T-helper 1 cell (primary cell): ENCODE data around the gene SMIM35.
"Not testable (repeated sequence)": the region's sequence is repeated elsewhere in the genome, so short reads cannot be mapped to it uniquely, and the experiment has no call there.

ENCODE experiments used
- DNase-seq, 5 donors: peaks; one replicate each; pipeline ENCODE4 v3.0.0-alpha.2; 2012 to 2020

The SMIM35 gene

DNA sequence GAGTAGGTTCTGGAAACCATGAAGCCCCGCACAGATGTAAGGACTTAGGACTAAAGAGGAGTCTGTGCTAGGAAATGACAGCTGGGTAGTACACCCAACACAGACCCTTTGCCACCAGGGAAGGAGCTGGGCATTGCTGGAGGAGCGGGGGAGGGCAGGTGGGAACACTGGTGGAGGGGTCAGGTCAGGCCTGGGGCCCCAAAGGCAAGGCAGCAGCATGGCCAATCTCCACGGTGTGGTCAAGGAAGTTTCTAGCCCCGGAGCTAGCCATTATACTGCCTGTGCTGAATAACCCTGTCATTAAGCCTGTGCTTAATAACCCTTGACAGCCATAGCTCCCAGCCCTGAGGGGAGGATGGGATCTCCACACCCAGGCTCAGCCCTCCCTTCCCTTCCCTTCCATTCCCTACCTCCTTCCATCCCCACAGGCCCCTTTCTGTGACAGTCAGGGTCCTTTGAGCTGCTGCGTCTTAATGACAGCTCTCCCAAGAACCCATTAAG lies 7.8 kb downstream of the SMIM35 start:
- DNase-seq, result no peak

DNA sequence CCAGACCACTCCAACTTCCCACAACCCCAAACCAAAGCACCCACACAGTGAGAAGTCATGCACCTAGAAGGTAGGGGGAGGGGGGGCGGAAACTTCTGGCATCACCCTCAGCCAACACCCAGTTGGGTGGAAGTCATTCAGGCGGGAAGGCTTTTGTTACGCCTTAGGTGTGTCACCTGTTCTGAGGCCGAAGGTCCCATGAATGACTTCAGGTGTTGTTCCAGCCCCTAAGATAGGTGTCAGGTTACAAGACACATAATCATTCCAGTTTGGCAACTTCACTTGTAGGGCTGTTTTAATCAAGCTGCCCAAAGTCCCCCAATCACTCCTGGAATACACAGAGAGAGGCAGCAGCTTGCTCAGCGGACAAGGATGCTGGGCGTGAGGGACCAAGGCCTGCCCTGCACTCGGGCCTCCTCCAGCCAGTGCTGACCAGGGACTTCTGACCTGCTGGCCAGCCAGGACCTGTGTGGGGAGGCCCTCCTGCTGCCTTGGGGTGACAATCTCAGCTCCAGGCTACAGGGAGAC lies 9.9 kb downstream of the SMIM35 start, which contains the start of gene TMPRSS4:
Gene TMPRSS4, plus strand, starts transcription at position 325 of the 528 bp plus-strand sequence. CDS start 225 bp downstream, outside the sequence.
- DNase-seq, result no peak

DNA sequence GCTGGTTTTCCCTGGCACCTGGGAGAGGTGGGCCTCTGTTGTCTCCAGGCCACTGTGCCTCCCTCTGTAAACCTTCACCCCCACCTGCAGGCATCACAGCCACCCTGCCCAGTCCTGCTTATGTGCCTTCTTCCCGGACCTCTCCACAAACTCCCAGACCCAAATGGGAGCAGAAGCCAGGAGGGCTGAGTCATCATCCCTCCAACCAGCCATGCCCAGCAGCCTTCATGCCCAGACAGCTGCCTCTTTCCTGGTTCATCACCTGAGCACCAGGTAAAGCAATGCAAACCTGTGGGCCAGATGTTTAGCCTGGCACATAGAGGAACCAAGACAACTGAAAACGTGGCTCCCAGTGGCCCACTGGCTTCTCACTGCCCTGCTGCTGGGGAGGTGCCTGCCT lies 12.0 kb downstream of the SMIM35 start:
- no peak for DNase-seq

DNA sequence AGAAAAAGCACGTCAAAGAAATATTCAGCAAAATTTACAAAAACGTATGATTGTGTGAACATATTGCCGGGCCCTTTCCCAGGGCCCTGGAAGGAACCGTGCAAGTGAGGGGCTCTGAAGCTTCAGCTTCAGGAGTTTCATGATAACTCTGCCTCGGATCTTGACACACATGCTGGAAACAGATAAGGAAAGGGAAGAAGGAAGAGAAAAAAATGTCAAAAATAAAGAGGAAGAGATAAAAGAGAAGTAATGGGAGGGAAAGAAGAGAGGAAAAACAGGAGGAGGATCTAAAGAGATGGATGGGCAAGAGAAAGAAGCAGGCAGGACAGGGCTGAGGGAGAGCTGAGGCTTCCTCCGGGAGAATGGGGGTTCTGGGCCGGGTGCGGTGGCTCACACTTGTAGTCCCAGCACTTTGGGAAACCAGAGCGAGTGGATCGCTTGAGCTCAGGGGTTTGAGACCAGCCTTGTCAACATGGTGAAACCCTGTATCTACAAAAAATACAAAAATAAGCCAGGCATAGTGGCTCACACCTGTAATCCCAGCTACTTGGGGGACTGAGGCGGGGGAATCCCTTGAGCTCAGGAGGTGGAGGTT lies 12.6 kb downstream of the SMIM35 start:
- DNase-seq, result no peak

DNA sequence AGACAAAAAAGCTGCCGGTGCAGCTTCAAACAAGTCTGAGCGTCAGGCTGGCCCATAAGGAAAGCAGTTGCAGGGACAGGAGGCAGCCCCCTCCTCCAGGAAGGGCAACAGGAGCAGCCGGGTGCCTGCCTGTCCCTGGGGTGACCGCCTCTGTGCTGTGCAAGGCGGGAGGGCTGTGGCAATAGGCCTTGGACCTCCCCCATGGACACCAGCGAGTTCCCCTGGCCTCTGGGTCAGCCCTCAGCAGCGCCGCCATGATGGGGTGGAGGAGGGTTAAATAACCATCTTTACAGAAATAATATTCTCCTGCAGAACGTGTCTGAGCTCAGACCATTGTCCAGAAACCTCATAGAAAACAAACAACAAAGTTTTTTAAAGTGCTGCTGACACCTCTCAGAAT lies 13.2 kb downstream of the SMIM35 start:
- no peak for DNase-seq

DNA sequence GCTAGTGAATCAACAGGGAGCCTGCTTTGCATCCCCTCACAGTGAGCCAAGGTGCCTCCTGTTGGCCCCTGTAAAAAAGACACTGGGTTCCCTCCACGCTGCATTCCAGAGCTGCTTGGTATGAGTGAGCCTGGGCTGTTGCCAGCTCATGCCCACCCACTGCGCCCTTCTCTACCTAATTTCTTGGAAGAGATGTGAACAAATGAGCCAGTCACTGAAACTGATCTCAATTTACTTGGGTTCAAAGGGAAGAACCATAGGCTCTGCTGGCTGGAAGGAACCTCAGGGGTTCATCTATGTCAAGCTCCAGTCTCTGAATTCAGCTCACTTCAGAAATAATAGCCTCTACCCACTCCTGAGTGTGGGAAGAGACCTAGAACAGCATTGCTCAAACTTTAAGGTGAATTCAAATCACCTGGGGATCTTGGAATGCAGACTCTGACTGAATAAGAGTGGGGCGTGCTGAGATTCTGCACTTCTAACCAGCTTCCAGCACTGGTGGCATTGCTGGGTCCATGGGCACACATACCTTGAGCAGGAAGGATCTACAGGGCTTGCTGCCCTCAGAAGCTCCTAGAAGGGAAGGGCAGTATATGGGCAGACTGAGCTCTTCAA lies 15.2 kb downstream of the SMIM35 start:
- DNase-seq, result no peak

DNA sequence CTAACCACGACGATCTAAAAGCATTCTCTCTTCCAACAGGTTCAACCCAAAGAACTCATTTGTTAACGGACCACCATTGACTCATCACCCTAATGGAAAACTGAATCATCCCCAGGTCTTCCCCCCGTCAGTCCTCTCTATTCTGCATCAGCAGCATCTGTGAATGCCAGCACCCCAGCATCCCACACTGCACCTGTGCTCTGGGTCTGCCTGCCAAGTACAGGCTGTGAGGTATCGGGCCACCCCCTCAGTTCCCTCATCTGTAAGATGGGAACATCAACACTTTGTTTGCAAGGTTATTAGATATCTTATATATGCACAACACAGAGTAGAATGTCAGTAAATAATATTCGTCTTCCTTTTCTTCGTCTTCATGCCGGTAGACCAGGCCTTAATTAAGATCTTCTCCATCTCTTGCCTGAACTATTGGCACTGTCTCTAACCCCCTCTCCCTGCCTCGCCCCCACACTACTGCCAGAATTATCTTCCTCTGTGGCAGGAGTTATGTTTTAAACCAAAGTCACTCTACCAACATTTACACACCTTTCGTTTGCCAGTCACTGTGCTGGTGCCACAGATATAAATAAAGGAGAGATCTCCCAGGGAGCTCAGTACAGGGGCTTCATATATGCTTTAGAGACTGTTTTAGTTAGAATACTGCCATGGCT lies 17.7 kb downstream of the SMIM35 start:
- no peak for DNase-seq

DNA sequence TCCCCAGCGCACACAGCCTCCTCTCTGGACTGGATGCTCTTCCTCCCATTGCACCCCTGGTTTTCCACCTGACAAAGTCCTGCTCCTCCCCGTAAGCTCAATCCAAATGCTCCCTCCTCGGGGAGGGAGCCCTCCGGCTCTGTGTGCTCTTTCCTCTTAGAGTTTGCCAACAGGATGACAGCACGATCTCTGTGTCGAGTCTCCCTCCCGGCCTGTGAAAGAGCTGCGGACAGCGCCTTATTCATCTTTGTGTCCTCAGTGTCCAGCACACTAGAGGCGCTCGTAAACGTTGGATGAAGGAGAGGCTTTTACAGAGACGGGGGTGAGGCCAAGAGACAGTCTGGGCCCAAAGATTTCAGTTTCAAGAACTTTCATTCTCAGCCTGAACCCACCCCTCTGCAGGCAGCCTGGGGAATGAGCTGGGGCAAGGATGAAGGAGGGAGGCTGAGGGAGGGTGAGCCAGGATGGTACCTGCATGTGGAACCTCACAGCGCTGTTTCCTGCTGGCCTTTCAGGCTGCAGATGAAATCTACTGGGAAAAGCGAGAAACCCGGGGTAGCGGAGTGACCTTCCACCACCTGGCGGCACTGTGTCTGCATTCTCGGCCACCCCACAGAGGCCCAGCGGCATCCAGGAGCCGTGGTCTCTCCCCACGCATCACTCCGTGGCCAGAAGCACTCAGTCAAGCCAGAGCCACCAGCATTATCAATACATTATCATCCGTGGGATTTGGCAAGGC lies 18.4 kb downstream of the SMIM35 start:
- no peak for DNase-seq

DNA sequence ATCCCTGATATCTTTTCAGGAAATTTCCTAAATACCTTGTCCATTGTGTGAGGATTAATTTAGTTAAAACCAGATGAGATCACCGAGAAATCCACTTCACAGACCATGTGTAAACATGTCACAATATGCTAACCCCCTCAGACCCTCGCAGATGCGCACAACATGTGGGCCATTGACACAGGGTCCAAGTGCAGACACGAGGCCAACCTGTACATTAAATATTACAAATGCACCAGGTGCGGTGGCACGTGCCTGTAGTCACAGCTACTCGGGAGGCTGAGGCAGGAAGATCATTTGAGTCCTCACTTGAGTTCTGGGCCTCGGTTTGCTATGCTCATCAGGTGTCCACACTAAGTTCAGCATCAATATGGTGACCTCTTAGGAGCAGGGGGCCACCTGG lies 19.8 kb downstream of the SMIM35 start:
- DNase-seq, result no peak

DNA sequence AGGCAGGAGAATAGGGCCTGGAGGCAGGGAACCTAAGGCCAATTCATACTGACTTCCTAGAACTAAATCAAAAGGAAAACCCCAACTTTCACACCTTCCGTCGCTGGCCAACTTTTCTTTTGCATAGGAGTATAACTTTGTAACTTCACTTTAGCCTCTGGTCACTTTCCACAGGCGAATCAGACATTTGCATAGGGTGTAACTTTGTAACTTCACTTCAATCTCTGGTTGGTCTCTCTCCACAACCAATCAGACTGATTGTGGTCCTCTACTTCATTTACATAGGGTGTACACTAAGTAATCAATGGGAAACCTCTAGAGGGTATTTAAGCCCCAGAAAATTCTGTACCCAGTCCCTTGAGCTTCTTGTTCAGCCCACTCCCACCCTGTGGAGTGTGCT lies 21.4 kb downstream of the SMIM35 start:
- DNase-seq, result no peak

DNA sequence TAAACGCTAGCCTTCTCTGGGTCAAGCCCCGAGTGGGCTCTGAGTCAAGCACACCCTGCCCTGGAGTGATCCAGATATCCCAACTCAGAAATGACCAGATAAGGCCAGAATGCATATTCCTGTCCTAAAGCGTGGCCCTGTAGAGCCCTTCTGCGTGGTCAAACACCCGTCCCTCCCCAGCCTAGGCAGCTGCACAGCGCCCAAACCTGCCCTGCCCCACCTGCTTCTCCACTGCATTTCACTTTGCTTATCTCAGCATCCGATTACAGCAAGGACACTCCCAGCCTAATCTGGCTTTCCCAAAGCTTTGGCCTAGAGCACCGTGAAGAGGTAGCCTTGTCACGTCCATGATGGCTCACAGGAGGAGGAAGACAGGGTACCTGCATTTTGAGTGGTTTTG lies 21.8 kb downstream of the SMIM35 start:
- no peak for DNase-seq

DNA sequence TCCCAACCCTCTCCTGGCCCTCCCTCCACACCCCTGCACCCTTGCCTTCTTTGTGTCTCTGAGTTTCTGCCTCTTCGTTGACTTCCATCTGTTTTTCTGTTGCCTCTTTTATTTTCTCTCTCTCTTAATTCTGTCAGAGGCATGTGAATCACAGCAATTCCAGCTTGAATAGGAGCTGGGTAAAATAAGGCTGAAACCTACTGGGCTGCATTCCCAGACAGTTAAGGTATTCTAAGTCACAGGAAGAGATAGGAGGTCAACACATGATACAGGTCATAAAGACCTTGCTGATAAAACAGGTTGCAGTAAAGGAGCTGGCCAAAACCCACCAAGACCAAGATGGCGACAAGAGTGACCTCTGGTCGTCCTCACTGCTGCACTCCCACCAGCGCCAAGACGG lies 24.1 kb downstream of the SMIM35 start:
- DNase-seq, result not testable (repeated sequence)

DNA sequence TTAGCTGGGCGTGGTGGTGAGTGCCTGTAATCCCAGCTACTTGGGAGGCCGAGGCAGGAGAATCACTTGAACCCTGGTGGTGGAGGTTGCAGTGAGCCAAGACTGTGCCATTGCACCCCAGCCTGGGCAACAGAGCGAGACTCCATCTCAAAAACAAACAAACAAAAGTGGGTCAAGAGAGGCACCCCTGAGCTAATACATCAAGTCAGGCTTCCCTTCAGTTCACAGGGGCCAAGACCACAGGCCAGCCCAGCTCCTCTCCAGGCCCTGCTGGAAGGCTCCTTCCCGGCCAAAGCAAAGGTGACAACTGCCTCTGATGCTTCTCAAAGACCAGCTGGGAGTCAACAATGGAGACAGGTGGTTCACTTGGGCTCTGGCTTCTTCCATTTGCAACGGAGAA lies 24.6 kb downstream of the SMIM35 start:
- DNase-seq, result not testable (repeated sequence)

DNA sequence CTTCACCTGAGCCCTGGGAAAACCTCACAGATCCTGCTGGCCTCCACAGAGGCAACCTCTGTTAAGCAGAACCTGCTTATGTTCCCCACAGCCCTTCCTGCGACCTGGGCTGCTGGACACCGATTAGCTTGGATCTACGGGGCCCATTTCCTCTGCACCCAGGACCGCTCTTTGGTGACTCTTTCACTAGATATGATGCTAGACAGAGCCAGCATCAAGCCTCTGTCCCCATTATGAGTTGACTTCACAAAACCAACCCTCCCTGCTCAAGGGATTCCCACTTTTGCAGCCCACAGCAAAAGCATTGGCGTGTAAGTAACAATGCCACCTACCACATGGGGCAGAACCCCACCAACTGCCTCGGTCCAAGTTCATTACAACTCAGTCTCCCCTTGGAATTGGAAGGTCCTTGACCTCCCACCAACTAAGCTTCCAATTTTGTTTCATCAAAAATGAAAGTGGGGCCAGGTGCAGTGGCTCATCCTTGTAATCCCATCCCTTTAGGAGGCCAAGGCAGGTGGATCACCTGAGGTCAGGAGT lies 25.1 kb downstream of the SMIM35 start:
- DNase-seq, result no peak

DNA sequence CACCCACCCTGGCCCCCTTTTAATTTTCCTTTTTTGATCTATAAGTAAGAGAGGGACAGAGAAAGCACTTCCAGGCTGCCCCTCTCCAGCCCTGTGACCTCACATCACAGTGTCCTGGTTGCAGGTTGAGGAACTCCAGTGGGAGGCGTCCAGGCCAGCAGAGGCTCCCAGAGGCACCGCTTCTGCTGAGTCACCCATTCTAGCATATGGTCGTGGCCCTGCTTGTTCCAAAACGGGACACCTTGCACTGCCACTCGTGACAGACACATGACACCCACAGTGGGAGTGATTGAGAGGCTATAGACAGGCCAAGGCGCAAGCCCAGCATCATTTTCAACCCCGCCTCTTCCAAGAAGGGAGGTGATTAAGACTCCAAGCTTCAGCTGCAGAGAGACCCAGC lies 25.9 kb downstream of the SMIM35 start:
- DNase-seq, result no peak

DNA sequence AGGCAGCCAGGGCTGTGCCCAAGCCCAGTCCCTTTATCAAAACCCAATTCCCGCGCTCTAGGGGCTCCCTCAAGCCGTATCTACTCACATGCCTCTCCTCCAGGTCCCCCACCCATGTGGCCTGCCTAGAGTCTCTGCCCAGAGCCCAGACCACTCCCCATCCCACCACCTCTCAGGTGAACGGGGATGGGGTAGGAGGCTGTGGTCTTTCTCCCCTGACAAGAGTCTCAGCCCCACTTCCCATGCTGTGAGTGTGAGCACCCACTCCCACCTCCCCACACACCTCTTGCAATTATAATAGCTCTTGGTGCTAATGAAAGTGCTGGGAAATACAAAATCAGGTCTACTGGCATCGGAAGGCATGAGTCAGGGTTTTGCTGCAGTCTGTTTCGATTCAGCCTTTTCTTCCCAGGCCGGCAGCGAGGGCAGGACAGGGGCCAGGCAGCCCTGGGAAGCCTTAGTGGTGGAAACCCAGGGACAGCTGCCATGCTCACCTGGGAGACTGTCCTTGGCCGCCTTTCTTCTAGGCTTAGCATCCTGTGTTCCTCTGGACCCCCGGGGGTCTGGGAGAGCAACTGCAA lies 26.6 kb downstream of the SMIM35 start:
- no peak for DNase-seq

DNA sequence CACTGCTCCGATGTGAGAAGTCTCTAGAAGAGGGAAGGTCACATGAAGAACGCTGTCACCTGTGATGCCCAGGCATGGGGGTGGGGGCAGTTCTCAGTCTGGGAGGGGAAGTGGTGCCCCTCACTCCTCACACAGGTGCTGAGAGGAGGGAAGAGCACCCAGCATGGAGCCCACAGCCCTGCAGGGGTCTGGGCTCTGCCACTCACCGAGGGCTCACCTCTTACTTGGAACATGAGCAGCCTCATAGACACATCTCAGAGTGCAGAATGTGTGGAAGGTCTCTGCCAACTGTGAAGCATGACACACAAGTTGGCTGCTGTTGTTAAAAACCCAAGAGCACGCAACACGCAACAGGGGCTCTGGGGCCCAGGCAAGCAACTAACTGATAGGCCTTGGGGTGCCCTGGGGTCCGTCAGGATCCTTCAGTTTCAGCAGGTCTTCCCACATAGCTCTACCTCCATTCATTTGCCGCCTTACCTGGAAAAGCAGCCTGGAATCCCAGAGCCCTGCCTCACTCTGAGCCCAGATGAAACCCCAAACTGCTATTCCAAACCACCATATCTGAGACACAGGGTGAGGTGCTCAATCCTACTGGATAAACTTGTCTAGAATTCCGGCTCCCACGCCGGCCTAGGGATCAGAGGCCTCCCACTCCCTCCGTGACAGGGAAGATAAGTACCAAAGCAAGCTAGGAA lies 27.4 kb downstream of the SMIM35 start:
- no peak for DNase-seq

DNA sequence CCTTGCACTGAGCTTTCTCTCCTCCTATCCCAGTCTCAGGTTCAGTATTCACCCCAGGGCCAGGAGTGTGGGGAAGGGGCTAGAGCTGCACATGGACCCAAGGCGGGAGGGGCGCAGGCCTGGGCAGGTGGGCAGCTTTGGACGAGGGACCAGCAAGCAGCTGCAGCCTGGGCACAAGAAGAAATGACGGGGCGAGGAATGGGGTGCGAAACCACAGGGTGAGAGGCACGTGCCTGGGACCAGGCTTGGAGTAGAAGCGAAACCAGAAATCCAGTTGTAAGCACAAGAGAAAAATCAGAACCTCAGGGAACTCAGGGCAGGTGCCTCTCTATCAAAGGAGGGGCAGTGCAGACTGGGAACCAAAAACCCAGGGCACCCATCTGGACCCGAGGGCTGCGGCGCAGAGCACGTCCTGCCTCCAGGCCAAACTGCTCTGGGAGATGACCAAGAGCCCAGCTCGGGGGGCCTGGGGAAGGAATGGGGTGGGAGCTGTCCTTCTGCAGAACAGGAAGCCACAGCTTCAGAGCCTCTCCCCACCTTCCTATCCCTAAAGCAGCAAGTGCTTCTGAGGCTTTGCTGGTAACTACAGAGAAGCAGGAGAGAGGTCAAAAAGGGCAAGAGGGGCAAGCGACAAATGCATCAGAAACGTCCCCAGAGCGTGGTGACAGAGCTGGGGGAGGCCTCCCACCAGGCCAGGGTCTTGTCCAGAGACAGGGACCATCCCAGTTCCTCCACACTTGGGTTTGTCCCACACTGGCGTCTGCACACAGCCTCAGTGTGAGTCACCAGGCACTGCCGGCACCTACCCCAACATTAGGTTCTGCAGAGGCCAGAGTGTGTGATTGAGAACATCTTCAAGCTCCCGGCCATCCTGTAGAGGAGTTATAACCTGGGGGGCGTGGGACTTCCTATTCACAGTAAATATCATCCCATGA lies 28.2 kb downstream of the SMIM35 start:
- no peak for DNase-seq

DNA sequence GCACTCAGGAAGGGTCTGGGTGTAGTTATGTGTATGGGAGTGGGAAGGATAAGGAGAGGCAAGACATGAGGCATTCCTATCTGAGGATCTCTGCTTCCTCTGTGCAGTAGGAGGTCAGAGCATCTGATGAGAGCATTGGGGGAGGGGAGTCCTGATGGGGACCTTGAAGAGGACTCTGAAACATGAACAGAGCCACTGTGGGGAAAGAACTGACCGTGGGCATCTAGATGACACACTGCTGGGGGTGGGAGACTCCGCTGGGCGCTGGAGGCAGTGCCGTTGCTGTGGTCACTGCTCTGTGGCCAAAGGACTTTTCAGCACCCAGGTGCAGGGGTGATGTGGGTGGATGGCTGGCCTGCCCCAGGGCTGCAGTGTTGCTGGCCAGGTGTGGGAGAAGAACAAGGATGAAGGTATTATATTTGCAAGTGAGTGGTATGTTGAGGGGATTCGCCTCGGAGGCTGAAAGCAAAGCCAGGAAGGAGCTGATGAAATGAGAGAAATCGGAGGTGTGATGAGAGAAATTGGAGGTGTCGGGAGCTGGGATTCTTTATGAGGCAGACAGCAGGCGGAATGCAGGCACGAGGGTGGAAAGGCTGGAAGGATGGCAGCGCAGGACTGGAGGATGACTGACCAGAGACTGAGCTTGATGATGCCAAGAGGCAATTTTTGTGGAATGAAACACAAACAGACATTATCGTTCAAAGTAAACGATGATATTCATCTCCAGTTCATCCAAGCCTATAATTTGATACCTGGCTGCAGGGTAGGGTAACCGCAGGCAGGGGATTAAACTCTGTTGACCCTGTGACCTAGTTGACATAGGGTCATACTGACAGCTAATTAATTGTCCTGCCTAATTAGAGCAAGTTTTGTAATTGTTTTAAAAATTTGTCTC lies 29.3 kb downstream of the SMIM35 start:
- no peak for DNase-seq

DNA sequence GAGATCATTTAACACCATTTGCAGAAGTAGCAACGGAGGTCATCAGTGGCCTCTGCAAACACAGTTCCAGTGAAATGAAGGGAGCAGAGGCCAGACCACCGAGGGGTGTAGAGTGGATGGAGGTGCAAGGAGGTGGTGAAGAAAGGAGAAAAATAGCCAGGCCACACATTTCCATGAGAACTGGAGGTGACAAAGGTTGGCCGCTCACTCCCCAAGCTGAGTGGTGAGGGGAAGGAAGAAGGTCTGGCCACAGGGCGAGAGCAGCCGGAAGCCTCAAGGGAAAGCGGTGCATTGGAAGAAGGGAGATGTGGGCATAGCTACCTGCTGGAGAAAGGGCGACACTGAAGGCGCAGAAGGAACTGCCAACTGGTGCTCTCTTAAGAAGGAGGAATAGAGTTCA lies 30.0 kb downstream of the SMIM35 start:
- no peak for DNase-seq
